WERI-Rb-1 (cell line): ENCODE data around the gene ARL13B.

Experiments used
- DNase-seq: peaks from one replicate; pipeline ENCODE4 v3.0.0-alpha.2; 2020
- H3K27ac ChIP-seq: fragments of 250-450 bp; sonication (Bioruptor Pico); 2 replicates; pipeline ENCODE4 v1.5.1; 2020; ENCODE audit warnings: mild to moderate bottlenecking, moderate library complexity
- H3K27me3 ChIP-seq: fragments of 250-450 bp; sonication (Bioruptor Pico); 2 replicates; pipeline ENCODE4 v1.5.1; 2021; ENCODE audit warnings: mild to moderate bottlenecking, low read depth, moderate library complexity; ENCODE audit not compliant: insufficient read depth, severe bottlenecking
- H3K36me3 ChIP-seq: fragments of 250-450 bp; sonication (Bioruptor Pico); 2 replicates; pipeline ENCODE4 v1.5.1; 2020; ENCODE audit warnings: mild to moderate bottlenecking, moderate library complexity
- H3K4me3 ChIP-seq: 2 replicates; pipeline ENCODE4 v1.5.1; 2011; ENCODE audit warnings: low read depth, mild to moderate bottlenecking, control low read depth, low read length
- H3K9me3 ChIP-seq: fragments of 250-450 bp; sonication (Bioruptor Pico); 2 replicates; pipeline ENCODE4 v1.5.1; 2021; ENCODE audit warnings: mild to moderate bottlenecking, moderate library complexity; ENCODE audit not compliant: severe bottlenecking
- TF ChIP-seq, protein P1 (sequence below): IDR thresholded peaks from 2 replicates; pipeline ENCODE4 v1.5.1; 2011; ENCODE audit warnings: low read depth, mild to moderate bottlenecking, control low read depth, inconsistent platforms, low read length

ARL13B gene

GRCh38 chr3:93973131-93974126 lies 6.5 kb upstream of the ARL13B start, which contains the start of gene PROS1:
Gene PROS1 (minus strand): TSS chr3:93973896. CDS start chr3:93973749, 147 bp downstream.
- DNase-seq = peak; percentile 83
- H3K36me3 ChIP-seq = no peaks in the 10 kb centered on the region
- TF ChIP-seq, protein P1, sequence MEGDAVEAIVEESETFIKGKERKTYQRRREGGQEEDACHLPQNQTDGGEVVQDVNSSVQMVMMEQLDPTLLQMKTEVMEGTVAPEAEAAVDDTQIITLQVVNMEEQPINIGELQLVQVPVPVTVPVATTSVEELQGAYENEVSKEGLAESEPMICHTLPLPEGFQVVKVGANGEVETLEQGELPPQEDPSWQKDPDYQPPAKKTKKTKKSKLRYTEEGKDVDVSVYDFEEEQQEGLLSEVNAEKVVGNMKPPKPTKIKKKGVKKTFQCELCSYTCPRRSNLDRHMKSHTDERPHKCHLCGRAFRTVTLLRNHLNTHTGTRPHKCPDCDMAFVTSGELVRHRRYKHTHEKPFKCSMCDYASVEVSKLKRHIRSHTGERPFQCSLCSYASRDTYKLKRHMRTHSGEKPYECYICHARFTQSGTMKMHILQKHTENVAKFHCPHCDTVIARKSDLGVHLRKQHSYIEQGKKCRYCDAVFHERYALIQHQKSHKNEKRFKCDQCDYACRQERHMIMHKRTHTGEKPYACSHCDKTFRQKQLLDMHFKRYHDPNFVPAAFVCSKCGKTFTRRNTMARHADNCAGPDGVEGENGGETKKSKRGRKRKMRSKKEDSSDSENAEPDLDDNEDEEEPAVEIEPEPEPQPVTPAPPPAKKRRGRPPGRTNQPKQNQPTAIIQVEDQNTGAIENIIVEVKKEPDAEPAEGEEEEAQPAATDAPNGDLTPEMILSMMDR = peak; percentile 26; the same call in 1 of the 2 replicates
- H3K27ac ChIP-seq = peak within 1 kb of the TSS; percentile 63
- no peaks in the 10 kb centered on the region for H3K27me3 ChIP-seq
- peak within 1 kb of the TSS; percentile 39 for H3K4me3 ChIP-seq
- no peaks in the 10 kb centered on the region for H3K9me3 ChIP-seq

GRCh38 chr3:93981649-93982048 lies 1.7 kb downstream of the ARL13B start:
- Histone ChIP-seq H3K9me3 (no peaks in the 10 kb centered on the region), H3K4me3 (no peak overlapping the region), H3K27me3 (no peaks in the 10 kb centered on the region), H3K27ac (no peak overlapping the region), H3K36me3 (no peaks in the 10 kb centered on the region)
- no peak for DNase-seq
- TF ChIP-seq, protein P1 = no peak

DNA sequence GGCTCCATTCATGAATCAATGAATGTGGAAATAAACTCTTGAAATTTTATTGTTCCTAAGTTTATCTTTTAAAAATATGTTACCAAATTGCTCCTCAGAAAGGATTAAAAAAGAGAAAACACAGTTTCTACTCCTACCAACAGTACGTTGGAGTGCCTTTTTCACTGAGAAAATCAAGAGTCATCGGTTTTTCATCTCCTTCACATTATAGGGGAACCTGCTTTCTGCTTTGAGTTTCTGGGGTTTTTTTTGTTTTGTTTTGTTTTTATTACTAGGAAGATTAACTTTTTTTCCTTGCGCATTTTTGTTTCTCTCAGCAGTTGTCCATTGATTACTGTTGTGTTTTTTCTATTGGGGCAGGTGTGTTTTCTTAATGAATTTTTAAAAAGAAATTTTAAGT lies 3.5 kb downstream of the ARL13B start:
- Histone ChIP-seq H3K4me3 (no peak overlapping the region), H3K36me3 (no peaks in the 10 kb centered on the region), H3K27me3 (no peaks in the 10 kb centered on the region), H3K9me3 (no peaks in the 10 kb centered on the region), H3K27ac (no peak overlapping the region)
- DNase-seq = no peak
- TF ChIP-seq, protein P1 = no peak

GRCh38 chr3:93984618-93985017 lies 4.7 kb downstream of the ARL13B start:
- no peak for DNase-seq
- TF ChIP-seq, protein P1 = no peak
- no peaks in the 10 kb centered on the region for H3K27me3 ChIP-seq
- no peak overlapping the region for H3K4me3 ChIP-seq
- no peaks in the 10 kb centered on the region for H3K36me3 ChIP-seq
- H3K9me3 ChIP-seq = no peaks in the 10 kb centered on the region
- no peak overlapping the region for H3K27ac ChIP-seq

- H3K36me3 ChIP-seq = no peaks in the 10 kb centered on the region
- no peaks in the 10 kb centered on the region for H3K27me3 ChIP-seq
- no peak overlapping the region for H3K4me3 ChIP-seq
- TF ChIP-seq, protein P1 = no peak
- no peaks in the 10 kb centered on the region for H3K9me3 ChIP-seq
- no peak for DNase-seq
- no peak overlapping the region for H3K27ac ChIP-seq
These were observed 8.3 kb downstream of the ARL13B start for GRCh38 chr3:93988283-93988682.
